Activated gamma-delta T cell treated with anti-CD3 and anti-CD28 coated beads, Interleukin-2, amount 50 U/mL, for 16 hours (primary cell): ENCODE data around the gene MTARC2.

Experiments used
- DNase-seq: peaks from one replicate; pipeline ENCODE4 v3.0.0-alpha.2; 2020; ENCODE audit warnings: low read depth

The MTARC2 gene

DNA sequence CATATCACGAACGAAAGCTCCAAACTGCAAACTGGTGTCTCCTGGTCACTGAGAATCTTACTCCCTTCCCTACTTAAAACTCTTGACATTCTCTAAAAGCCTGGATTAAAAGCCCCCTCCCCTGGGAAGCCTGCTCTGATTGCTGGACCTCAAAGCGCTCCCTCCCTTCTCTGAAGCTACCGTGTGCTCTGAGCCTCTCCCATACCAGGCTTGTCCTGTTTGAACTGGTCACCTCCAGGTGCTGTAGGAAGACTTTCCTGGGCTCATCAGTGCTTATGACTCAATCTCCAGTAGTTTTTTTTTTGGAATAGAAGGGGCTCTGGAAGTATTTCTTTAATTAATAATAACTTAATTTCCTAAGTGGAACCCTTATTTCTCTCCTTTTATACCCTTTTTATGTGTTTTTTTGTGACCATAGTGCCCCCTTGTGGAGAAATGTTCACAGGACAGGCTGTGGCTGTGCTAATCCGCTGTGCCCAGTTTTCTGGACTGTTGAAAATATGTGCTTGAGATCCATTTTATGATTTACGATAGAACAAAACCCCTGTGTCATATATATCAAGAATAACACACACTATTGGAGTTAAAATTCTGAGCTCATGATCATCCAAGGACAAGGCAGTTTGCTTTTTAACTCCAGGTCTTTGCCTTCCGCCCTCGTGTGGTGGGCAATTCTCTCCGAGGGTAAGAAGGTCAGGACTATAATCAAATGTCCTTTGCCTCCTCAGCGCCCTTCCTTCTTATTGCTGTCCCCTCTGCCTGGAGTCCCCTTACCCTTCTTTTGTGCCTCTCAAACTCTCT is 55.5 kb downstream of the MTARC2 start:
- no peak for DNase-seq

DNA sequence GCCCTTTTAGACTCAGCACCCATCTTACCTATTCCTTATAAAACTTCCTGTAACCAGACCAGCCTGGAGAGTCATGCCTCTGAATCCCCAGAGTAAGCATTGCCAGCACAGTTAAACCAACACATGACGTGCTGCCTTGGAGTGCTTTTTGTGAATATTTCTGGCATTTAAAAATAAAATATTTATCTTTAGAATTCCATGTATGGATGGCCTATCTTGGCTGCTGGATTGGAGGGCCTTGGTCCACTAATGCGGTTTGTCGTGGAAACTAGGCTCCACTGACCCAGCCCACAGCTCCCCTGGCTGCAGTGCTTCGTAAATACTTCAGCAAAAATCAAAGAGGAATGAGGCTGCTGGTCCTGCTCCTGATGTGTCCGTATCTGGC is 56.1 kb downstream of the MTARC2 start:
- no peak for DNase-seq

DNA sequence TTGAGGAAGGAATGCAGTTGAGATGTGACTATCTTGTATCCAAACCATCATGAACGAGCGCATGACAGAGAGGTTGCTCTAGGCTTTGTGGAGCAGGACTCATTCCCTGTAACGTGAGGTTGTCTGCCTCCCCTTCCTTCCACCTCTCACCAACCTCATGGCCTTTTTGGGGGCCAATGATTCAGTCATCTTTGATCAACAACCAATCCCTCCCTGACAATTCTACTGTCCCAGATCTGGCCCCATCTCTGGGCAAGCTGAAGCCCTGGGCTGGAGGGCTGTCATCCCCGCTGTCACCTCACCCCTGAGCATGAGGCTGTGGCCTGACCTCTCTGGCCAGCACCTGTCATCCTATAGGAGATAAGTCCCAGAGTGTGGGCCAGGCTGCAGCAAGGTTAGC is 58.3 kb downstream of the MTARC2 start:
- no peak for DNase-seq

DNA sequence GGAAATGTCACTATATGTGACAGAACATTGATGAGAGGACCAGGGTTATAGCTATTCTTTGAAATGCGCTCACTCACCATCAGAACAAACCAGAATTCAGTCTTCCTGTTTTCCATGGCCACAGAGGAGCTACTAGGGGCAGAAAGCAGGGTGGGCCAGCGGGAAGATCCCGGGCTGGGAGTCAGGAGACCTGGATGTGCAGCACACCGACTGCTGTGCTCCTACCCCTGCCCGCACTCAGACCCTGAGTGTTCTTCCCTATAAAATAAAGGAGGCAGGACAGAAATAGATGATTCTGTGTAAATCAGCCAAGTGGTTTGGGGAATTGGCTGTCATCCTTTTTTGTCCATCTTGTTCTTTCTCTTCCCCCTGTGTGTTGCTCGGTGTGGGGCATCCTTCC is 59.6 kb downstream of the MTARC2 start:
- no peak for DNase-seq

DNA sequence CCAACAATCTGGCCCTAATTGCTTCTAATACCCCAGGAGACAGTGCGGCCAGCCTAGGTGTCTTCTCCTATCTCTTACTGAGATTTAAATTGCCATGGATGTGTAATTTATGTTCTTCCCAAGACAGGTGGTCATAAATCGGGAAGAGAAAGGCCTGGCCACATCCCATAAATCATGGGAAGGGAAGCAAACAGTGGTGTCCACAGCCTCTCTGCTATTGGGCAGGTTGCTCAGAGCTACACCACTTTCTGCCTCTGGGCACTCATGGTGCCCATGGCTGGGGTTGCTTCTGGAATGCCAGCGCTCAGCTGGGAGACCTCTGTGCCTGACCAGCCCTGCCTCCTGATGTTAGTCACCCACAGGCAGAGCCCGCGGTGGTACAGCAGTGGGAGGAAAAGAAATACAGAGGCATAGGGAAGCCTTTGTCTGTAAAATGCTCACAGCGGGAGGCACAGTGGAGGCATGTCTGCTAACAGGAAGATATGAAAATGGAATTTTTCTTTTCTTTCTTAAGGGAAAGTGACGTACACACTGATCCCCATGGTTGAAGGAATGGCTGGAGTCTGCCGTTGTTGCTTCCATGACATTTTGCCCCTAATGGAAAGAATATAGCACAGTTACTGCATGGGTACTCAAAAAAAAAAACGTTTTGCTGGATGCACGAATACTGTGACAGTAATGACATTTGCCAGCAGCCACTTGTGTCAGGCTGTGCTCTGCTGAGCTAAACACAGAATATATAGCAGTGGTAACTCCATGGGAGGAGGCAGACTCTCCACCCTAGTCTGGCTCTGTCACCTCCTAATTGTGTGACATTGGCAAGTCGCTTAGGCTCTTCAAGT is 60.4 kb downstream of the MTARC2 start:
- no peak for DNase-seq

DNA sequence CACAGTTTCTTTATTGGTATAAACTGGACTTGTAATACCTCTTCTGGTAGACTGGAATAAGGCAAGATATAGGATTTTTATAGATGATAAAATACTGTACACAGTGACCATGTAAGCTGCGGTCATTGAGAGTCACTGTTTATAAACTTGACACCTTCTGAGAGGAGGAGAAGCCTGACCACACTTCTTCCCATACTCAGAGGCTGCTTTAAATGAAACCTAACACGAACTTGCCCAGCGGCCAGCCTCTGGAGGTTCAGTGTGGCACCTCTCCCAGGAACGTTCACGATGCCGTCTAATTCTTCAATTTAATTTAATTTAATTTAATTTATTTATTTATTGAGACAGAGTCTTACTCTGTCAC is 61.0 kb downstream of the MTARC2 start:
- no peak for DNase-seq

DNA sequence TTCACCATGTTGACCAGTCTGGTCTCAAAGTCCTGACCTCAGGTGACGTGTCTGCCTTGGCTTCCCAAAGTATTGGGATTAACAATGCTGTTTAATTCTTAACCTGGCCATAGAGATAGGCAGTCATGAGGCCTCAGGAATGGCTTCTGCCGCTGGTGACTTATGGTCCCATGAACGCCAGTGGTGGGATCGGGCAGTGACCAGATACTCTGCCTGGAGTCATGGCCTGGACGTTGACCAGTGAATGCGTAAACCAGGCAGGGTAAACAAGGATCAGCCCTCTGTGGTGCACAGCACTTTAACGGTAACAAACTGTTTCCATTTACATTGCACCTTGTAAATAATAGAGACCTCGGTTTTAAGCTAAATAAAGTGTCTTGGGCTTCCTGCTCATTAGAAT is 61.6 kb downstream of the MTARC2 start:
- DNase-seq = no peak

DNA sequence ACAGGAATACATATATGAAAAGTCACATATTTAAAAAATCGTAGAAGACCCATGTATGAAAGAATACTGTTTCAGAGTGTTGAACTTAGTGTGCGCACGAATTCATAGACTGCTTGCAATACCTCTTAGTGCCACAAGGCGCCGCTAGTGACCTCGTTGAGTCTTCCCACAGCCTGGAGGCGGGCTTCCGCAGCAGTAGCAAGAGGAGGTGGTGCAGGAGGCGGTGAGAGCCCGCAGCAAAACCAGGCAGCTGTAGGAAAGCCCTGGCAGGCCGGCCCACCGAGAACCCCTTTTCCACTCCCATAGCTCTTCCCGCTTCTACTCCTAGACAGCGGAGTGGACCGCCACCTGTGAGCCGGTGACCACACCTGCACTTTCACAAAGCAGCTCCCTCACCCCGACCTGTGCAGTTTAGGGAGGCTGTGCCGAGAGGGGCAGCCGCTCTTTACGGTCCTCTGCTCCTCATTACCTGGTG is 62.1 kb downstream of the MTARC2 start:
- DNase-seq = peak; percentile 50

DNA sequence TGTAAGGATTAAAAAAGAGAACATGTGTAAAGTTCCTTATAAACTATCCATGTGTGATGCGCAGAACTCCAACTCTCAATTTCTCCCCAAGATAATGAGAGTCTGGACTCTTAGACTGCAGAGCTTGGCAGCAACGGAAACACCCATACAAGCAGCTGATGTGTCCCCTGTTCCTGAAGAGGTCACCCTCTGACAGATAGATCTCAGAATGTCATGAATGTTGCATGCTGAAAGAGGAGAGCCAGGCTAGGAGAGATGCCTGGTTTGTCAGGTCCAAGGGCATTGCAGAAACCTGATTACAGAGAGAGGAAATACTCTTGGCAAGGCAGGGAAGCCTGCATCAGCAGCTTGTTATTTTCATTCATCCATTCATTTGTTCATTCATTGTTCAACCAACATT is 62.8 kb downstream of the MTARC2 start:
- DNase-seq = no peak

DNA sequence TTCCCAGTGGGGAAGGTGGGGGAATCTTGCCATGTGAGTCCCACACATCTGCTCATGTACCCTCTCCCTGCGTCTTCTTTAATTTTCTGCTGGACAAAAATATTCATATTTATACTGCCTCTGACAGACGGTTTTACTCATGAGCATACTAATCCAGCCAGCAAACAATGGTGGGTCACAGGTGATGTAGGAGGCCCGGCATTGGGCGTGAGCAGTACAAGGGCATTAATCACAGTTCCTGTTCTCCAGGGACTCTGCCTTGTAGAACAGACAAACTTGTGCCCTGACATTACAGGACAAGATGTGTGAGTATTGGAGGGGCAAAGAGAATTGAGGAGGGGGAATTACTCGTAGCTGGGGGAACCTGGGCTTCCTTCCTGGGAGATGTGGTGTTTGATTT is 63.6 kb downstream of the MTARC2 start:
- no peak for DNase-seq

DNA sequence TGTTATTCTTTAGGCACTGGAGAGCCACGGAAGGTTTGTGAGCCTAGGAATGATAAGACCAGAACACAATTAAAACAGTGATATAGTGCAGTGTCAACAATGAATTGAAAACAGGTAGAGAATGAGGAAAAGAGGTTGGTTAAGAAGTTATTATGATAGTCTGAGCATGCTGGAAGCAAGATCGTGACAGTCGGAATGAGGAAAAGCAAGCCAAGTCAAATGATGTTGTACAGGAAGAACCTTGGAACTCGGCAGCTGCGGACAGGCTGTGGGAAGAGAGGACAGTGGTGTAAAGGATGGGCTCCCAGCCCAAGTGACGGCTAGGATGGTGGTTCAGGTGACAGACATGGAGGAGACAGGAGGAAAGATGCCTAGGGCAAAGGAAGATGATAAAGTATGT is 64.2 kb downstream of the MTARC2 start:
- no peak for DNase-seq

DNA sequence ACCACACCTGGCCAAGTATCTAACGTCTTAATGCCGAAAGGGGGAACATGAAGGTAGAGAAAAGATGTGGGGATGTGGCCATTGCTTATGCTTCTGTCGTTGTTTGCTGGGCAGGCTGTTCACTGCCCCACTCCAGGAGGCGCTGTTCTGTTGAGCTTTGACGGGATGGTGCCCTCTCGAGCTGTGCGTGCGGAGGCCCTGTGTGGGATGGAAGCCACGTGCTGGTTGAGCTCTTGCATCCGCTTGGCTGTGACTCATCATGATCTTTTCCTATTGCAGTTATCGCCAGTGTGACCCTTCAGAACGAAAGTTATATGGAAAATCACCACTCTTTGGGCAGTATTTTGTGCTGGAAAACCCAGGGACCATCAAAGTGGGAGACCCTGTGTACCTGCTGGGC is 64.9 kb downstream of the MTARC2 start:
- no peak for DNase-seq

DNA sequence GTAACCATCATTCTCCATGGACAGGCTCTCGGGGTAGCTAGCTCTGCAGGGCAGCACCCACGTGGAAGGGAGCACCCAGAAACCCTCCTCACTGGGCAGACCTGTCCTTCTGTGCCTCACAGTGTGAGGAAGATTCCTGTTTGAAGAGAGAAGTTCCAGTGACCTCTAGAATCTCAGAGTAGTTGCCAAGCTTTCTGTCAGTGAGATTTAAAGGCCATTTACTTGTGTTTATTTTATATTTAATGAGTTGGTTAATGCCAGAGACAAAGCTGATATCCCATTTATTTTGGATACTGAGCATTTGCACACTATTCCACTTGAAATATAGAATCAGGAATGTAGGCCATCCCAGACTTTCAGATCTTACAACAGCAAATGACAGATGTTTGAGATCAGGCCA is 67.3 kb downstream of the MTARC2 start:
- no peak for DNase-seq

DNA sequence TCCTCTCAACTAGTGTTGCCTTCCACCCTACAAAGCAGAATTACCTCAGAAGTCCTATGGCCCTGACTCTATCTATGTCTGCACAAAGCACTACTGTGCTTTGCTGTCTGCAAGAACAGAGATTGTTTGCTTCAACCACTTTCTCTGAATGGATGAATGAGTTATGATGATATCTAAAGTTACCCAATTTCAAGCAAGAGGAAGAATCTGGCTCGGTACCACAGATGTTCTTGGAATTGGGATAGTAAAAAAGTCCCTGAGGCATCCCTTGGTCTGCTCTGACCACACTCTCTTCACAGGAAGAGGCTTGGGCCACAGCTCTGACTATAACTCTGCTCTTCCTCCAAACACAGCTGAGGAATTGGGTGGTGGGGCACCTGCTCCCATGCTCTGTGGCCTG is 69.8 kb downstream of the MTARC2 start:
- no peak for DNase-seq

DNA sequence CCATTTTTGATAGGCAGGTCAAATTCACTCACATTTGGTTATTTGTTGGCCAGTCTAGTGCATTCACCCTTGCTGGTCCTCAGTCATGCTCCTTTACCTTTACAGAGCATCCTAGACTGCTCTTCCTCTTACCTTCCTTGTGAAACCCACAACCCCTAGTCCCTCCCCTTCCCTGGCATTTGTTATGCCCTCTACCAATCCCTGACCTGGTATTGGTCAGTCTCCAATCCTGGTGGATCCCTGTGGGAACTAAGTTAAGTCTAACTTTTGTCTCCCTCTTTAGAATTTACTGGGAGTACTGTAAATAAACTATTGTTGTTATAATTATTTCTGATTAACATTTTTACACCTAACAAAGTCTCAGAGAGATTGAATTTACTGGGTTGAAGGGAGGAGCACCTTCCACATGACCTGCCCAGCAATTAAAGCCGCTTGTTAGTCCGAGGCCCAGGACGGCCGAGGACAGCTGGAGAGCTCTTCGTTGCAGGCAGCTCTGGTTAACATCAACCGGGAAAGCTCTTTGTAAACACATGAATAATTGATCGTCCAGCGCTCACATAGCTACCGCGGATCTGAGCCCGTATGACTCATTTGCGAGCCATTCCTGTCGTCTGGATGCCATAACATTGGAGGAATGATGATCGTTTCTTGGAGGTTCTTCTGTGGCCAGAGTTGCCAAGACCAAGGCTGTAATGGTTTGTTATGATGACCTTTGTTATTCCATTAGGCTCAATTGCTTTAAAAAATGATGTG is 70.5 kb downstream of the MTARC2 start:
- no peak for DNase-seq

DNA sequence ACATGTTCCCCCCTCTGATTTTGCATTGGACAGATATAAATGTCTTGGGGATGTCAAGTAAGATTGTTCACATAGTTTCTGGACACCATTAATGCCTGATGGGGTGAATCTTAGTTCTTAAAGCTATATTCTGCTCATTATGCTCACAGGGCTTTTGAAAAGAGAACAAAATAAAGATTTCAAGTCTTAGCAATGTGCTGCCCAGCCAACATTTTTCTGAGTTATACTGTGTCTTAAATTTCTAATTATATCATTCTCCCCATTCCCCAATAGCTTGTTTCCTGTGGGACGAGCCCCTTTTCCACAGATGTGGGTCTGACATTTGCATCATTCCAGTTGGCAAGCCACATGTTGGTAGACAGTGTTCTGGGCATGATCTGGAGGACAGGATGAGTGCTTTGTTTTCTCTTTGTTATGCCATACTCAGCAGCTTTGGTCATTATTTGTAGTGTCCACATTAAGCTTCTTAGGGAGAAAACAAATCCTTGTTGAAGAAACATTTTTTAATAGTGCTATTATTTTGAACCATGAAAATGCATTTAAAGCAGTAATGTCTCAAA is 71.4 kb downstream of the MTARC2 start:
- no peak for DNase-seq

DNA sequence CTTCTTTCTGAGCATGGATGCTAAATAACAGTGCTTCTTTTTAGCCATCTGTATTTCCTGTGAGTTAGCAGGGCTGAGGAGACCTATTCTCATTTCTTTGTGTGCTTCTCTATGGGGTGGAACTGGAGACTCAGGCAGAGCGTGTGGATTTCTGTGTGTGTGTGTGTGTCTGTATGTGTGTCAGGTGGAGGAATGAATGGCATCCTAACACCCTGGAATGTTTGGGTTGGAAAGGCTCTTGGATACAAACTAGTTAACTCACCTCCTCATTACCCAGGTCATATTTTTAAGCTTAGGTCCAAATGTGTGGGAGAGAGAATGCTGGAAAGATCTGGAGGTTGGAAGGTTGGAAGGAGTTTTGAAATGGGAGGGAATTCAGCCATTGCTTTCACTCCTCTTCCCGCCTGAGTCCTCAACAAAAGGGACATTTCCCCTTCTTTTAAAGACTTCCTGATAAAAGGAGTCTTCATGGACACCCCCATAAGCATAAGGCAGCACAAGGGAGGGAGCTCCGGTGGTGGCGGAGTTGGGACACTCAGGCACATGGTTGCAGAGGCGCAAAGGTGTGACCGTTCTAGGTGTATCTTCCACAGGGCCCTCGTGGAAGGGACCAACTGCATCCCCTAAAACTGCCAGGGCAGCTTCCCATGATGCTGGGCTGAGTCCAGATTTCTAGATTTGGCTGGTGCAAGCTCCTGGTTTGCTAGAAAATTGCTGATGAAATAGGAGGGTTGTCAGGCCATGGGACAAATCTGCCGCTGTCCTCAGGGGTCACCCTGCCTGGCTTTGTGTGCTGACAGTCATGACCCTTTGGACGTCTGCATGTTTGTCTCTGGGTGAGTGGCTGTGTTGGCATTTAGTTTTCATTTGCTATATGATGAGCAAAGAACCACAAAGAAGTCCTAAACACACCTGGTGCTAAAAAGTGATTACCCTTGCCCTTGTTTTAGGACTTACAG is 76.2 kb downstream of the MTARC2 start:
- DNase-seq = no peak

DNA sequence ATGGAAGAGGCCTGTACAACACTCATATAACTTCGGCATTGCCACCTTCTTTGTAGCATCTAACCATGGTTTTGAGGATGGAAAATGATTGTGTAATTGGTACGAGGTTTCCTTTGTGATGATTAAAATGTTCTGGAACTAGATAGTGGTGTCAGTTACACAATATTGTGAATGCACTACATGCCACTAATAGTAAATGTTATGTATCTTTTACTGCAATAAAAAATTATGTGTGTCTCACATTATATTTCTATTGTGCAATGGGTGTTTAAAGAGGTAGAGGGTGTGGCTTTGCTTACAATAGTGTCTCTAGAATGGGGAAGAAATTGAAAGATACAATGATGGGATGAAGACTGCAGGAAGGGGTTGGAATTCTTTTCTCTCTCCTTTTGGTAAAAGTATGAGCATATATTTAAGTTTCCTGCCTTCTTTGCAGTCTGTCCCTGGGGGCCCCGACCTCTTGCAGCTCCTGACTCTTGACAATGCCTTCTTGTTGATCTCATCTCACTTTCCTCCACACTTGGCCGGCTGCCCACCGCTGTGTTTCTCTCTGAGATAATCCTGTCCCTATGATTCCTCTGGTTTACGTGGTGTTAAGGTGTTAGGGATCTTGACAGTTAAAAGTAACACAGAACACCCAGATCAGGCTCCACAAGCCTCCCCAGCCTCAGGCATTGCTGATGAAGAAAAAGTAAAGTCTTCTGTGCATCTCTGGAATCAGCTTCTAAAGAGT is 77.9 kb downstream of the MTARC2 start:
- no peak for DNase-seq

DNA sequence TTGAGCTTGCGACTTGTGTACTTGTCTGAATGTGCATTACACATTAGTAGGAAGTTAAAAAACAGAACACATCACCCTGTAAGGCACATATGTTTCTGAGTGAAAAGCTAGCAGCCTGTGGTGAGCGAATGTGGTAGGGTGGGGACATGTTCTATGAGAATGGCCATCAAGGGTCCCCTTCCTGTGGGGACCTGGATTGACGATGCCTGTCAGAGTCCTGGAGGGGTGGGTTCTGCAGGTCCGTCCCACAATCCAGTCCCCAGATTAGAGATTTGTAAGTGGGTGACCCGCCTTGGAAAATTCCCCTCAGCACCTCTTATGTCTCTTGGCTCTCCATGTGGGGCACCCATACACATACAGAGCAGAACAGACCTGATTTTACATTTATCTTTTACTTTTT is 78.6 kb downstream of the MTARC2 start:
- DNase-seq = no peak

DNA sequence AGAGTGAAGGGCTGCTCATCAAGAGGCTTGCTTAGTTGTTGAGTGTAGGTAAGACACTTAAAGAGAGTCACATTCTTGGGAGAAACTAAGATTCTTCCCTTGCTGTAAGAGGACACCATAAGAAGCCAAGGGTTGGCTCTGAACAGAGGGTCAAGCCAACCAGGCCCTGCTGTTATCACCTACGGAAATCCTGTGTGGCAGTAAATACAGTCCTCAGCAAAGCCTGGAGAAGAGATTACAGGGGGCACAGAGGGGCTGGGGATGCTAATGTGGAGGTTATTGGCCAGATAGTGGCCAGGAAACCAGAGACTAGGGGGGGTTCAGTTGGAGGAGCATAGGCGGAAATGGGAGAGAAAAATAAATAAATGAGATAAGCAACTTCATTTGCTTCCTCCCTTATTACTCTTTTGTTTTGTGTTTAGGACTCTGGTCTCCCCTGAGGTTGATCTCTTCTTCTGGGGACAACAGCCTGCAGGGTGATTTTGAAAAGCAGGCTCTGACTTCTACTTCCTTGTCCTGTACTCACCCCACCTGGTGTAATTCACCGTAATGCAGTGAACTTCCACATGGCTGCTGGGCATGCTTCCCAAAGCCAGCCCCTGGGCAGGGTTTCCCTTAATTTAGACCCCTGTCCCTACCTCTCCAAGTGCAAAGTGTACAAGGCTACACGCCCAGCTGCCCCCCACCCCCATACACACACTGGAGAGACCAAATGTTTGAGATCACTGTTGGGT is 79.5 kb downstream of the MTARC2 start:
- DNase-seq = no peak
